IPS DF 4.7 (cell line): ENCODE data around the gene LYPLAL1.
"Not testable (repeated sequence)": the region's sequence is repeated elsewhere in the genome, so short reads cannot be mapped to it uniquely, and the experiment has no call there.

ENCODE experiments used
- DNase-seq: peaks from one replicate; pipeline ENCODE4 v3.0.0-alpha.2; 2013; ENCODE audit warnings: low spot score; ENCODE audit errors: extremely low read depth

LYPLAL1 gene

DNA sequence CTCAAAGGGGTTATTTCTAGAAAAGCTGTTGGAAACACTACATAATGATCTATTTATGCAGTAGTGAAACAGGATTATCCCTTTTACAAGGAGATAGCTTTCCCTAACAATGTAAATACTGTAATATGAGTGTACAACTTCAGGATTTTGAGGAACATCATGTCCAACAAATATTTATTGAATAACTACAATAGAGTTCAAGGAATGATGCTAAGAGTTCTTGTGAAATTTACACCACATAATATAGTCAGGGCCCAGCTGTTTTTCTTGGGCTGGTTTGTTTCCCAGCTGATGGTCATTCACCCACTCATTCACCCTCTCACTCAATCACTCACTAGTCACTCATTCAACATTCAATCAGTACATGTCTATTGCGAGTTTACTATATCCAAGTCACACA, 12.3 kb upstream of the LYPLAL1 start:
- DNase-seq, result no peak

DNA sequence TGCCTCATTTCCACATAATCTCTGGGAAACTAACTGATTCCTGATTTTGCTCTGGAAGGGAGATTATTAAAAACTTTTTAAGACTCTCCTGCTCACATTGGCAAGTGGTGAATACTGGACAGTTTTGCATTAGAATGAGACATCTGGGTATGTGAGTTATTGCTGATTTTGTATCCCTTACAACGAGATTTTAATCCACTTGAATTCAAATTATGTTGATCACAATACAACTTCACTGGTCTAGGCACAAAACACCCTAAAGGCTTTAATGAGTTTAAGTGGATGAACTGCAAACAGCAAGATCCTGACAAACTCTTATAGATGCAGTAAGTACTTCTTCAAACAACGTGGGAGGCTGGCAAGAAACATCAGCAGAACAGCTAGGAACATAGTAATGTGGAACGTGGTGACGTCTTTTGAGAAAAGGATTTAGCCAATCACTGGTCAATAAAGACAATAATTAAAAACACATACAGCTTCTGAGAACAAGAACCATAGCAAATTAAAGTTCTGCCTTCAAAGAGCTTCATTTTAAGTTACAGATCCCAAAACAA, 10.2 kb upstream of the LYPLAL1 start:
- no peak for DNase-seq

DNA sequence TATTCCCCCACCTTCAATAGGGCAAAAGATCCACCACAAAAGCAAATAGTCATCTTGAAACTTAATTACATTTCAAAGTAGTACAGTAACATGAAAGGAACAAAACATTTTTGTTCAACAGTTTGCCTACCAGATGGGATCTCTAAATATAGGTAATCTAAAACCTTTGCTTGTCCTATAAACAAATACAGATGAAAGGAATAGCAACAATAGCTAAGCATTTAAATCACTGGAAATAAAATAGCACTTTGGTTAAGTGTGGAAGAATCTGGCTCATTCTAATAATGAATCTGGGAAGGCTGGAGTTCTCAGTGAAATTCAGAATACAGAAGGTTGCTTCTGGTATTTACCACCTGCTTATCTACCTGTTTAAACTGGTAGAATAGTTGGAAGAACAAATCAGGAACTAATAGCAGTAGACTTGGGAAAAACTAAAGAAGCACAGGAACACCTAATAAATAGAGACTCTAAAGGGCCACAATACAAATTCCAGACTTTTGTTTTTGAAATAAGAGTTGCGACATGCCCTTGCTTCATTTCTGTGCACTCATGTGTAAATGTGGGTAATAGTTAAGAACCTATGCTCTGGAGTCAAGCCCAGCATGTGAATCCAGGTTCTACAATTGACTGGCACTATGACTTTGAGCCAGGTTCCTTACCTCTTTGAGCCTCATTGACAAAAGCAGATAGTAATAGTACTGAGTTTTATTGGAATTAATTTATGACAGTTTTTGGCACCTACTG, 2.3 kb upstream of the LYPLAL1 start:
- DNase-seq, result no peak

DNA sequence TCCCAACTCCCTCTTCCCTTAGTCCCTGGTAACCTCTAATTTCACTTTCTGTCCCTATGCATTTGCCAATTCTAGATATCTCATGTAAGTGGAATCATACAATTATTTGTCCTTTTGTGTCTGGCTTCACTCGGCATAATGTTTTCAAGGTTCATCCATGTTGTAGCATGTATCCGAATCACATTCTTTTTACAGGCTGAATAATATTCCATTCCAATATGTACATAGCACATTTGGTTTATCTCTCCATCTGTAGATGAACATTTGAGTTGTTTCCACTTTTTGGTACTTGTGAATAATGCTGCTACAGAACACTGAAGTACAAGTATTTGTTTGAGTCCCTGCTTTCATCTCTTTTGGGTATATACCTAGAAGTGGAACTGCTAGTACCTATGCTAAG, 857 bp upstream of the LYPLAL1 start:
- DNase-seq, result no peak

DNA sequence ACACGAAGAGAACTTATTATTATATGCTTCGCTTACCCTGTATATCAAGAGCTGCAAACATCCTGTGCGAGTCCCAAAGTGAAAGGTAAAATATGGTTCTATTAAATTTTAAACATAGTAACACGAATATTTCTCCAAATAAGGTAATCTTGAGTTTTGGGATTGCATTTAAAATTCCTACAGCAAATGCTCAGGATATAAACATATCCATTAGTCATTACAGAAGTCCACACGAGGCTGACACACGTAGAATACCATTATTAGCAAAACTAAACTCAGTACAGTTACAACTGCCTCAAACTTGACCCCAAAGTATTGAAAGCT, 282 bp upstream of the LYPLAL1 start:
- no peak for DNase-seq

DNA sequence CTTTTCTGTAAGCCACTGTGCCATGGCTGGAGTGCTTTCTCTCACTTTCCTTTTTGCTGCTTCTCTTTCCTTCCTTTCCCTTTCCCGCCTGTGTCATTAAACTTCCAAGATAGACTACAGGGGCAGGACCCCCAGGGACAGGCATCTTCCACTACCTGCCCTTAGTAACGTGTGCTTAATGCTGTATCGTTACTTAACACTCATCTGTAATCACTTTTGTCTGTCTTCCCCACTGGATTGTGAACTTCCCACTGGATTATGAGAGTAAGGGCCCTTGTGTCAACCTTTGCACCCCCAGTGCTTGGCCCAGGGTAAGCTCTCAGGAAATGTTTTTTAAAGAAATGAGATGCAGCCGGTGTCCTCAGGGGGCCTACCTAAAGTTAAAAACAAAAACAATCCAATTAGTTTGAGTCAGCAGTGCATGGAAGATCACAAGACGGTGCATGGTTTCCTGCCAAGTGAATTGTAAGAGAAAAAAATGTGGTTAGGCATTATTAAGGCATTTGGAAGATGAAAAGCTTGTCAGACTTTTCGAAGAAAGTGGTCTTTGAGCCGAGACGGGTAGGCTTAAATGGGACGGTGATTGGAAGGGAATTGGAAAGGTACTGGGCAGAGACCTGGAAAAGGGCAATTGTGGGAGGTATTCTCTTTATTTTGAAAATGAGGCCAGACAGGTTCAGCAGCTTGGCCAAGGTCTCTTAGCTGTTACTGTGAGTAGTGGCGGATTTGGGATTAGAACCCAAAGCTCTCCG, 958 bp downstream of the LYPLAL1 start:
- peak; percentile 9 for DNase-seq

DNA sequence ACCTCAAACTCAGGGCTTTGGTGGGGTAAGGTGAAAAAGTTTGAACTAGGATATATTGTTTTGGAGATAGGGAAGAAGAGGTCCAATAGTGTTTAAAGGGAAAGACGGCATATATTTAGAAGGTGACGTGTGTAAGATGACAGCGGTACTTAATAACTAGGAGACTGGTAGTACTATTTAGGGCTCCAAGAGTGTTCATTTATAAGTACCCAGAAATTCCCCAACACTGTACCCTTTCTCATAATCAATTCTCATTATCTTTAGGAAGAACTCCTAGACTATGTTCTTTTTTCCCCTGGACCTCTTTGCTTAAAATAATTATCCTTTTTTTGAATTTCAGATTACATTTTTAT, 1.5 kb downstream of the LYPLAL1 start:
- no peak for DNase-seq

DNA sequence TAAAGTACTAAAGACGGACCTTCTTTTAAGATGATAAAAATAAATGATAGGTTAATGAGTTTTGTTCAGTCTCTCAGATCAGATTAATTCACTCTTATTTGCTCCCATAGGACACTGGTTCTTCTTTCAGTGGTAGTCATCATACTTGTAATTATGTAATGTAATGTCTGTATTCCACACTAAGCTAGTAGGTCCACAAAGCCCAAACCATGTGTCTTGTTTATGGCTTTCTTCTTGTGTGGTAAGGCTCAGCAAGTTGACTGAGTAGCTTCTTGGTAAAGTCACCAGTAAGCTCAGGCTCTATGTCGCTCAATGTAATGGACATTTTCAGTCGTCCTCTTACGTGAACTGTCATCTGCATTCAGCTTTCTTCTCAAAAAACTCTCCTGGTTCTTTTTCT, 2.5 kb downstream of the LYPLAL1 start:
- no peak for DNase-seq

DNA sequence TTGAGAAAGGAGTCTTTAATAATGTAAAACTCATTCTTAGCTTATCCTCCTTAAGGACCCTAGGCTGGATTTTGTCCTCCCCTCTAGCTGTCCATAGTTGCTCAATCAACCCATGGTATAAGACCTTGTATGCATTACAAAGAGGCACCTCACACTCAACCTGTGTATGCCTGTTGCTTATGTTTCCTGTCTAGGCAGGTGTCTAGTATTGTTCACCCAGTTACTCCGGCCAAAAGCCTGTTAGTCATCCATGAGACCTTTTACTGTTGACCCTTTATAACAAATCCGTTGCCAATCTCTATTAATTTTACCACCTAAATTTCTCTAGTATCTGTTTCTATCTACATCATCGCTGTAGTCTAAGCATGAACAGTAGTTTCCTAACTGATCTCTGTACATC, 3.7 kb downstream of the LYPLAL1 start:
- no peak for DNase-seq

DNA sequence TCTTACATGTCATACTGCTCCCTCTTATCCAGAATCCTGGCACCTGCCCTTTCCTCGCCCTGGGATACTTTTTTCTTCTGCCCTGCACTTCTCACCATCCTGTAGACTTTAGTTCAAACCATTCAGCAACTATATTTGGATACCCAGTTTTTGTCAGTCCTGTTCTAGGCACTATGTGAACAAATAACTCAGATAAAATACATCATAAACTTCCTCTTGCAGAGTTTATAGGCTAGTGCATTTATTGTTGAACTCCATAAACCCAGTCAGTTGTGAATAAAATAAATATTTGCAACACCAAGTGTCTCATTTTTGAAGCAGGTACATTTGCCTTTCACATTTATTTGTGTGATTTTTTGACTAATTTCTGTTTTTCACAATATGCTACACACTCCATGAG, 4.3 kb downstream of the LYPLAL1 start:
- no peak for DNase-seq

DNA sequence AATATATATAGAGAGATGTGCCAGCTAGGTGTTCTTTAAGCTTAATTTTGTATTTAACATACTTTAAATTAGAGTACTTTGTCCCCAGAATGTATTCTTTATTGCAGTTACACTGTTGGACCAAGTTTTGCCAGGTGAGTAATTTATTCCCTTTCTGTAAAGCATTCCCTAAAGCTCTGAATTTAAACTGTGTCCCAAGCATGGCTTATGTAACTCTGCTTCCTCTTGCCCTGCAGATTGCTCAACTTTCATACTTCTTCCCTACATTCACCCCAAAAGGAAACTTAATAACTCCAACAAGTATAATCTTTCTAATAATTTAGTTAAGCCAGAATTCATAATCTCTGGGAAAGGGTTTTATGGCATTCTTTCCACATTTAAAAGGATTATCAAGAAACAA, 5.6 kb downstream of the LYPLAL1 start:
- DNase-seq, result no peak

DNA sequence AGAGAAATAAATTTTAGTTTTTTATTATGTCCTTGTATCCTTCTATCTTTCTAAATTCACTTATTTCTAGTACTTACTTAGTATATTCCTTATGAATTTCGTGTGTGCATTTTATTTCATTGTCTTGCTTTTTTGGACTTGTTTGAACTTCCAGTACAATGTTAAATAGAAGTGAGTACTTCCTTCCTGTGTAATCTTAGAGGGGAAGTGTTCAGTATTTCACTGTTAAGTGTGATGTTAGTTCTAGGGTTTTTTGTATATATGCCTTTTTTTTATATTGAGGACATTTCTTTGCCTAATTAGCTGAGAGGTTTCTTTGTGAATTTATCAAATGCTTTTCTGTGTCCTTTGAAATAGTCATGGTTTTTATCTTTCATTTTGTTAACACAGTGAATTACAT, 10.7 kb downstream of the LYPLAL1 start:
- DNase-seq, result no peak

DNA sequence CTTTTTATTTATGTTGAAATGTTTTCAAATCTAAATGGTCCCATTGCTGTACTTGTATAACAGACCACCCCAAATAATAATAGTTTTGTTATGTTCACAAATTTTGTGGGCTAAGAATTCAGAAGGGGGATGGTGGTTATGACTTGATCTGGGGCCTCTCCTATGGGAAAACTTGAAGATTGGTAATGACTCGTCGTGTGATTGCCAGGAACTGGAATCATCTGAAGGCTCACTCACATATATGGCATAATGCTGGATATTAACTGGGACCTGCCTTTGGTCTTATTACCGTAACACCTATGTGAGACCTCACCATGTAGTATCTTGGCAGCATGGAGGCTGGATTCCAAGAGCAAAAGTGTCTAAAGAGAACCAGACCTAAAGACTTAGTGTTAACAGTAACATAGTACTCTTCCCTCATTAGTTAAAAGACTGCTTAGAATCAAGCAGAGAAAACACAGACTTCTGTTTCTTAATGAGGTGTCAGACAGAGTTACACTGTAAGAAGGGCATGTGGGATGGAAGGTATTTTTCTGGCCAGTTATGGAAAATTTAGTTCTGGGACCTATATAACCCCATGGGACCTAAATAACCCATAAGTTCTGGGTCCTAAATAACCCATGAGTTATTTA, 11.9 kb downstream of the LYPLAL1 start:
- no peak for DNase-seq

DNA sequence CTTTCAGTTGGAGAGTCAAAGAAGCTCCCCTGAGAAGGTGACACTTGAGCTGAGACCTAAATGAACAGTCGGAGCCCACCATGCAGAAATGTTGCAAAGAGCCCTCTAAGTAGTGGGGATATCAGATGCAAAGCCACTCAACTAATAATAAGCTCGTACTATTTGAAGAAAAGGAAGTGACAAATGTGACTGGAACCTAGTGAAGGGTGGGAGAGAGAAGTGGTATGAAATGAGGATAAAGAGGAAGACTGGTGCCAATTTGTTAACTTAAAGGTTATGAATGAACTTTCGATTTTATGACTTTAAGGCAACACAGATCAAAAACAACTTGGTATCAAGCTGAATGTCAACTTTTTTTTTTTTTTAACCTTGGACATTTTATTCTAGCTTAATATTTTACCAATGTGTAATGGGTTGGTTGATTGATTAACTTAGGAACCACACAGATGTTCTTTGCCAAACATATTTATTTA, 14.7 kb downstream of the LYPLAL1 start:
- DNase-seq, result no peak

DNA sequence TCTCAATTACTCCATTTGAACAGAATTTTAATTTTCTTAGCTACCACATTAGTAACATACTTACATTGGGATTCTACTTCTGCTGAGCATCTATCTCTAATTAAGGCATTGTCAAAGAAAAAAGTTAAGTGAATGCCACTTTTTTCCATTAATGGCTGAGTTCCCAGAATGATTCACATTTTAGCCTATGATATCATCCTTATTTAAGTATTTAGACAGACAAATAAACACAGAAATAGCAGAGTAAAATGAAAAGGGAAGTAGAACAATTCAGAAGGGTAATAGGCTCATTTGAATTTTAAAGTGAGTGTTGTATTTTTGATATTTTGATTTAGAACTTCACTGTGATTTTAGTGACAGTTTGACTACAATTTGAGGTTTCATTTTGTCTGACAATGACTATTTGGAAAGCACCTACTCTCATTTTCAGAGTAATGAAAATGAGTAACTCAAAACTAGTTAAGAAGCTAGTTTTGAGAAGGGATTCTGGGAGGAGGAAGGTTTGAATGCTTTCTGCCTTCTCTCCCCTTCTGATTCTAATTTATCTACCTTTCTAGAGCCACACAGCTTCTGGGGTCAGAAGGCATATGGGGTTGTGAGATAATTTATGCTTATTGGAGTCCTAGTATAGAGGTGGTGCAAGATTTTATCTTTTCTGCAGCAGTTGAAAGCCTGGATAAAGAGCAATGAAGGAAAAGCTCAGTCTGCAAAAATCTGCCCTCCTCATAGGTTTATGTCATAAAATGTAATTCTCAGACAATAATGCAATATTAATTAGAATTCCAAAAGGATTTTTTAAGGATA, 15.5 kb downstream of the LYPLAL1 start:
- DNase-seq, result no peak

DNA sequence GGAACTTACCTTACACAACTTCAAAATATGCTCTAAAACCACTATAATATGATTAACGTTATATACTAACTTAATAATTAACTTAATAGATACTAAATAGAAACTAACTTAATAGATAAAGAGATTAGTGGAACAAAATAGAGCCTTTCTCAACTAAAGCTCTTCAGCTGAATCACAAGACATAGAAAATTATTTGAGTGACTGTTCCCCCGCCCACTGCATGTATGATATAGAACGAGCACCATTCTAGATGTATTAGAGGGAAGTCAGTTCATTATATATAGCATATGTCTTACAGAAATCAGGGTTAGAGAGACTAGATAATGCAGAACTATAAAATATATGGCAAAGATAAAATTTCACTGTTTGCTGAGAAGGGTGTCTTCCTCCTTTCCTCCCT, 16.3 kb downstream of the LYPLAL1 start:
- DNase-seq, result no peak

DNA sequence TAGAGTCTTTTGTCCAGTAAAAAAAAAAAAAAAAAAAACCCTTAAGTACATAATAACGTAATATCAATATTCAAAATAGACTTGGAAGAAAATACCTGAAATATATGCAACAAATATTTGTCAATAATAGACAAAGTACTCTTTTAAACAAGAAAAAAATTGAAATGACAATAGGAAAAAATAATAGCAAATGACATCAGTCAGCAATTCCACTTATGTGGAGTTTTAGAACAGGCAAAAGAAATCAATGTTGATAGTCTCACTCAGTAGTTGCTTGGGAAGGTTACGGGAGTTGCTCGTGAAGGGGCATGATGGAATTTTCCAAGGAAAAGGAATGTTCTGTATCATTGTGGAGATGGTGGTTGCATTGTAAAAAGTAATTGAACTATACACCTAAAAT, 16.9 kb downstream of the LYPLAL1 start:
- DNase-seq, result no peak

DNA sequence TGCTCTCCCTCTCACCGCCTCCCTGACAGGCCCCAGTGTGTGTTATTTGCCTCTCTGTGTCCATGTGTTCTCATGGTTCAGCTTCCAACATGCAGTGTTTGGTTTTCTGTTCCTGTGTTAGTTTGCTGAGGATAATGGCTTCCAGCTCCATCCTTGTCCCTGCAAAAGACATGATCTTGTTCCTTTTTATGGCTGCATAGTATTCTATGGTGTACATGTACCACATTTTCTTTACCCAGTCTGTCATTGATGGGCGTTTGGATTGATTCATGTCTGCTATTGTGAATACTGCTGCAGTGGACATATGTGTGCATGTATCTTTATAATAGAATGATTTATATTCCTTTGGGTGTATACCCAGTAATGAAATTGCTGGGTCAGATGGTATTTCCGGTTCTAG, 22.2 kb downstream of the LYPLAL1 start:
- not testable (repeated sequence) for DNase-seq

DNA sequence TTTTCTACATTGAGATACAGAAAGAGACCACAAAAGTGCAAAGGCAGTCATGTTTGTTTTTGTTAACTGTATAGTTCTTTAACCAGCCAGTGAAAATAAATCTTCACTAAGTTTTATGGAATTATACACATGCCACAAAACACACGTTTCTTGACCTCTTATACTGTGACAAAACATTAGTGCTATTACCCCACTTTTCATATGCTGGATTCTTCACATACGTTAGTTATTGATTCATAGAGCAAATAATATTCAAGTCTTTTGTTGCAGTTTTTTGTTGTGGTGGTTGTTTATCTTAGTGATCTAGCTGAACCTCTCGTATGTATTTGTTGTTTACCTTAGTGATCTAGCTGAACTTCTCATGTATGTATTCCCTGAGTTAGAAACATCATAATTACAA, 28.0 kb downstream of the LYPLAL1 start:
- DNase-seq, result no peak

DNA sequence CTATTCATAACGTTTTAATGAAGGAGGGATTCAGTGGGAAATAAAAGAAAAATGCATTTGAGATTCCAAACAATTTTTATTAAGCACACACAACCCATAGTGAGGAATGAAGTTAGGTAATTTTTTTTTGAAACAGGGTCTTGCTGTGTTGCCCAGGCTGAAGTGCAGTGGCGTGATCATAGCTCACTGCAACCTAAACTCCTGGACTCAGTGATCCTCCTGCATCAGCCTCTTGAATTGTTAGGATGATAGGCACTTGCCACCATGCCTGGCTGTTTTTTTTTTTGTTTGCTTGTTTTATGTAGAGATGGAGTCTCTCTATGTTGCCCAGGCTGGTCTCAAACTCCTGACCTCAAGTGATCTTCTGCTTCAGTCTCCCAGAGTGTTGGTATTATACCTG, 28.9 kb downstream of the LYPLAL1 start:
- no peak for DNase-seq

DNA sequence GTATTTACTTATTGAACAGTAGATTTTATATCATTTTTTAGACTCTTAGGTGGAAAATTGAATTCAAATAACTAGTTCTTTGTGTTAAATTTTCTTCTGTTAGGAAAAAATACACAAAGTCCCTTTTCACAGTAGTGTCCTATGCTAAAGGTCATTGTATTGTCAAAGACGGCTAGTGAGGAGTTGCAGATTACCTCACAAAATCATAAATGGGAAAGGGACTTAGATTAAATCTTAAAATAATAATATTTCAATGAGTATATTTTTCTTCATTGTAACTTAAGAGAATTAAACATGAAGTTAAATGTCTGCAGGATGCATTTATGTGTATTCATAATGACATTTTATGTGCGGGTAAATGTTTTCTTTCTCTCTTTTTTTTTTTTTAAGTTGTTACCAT, 32.7 kb downstream of the LYPLAL1 start:
- DNase-seq, result no peak

DNA sequence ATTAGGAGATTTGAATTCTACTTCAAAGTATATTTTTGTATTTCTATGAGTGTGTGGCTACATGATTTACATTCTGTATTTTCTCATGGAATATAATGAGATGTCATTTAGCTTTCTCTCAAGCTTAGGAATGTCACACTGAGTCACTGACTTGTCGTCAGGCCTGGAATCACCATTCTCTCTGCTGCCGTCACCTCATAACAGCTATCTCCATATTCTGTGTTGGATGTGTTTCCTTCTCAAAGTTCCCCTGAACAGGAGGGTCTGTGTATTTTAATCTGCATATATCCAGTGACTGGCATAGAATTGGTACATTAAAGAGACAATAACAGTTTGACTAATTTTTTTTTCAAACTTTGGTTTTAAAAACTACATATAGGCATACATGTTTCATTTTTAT, 35.9 kb downstream of the LYPLAL1 start:
- no peak for DNase-seq
